ENCODE measurements around the gene VSIG4. TPM values are rescaled to one million over a fixed set of nuclear protein-coding genes. Genes with fewer than 3 reads are reported as not detected.
"Not testable (repeated sequence)": the region's sequence is repeated elsewhere in the genome, so short reads cannot be mapped to it uniquely, and the experiment has no call there.

VSIG4 gene
- total RNA-seq, 1 donor from 2014 or later, result not detected

- H3K27ac Mint-ChIP-seq, result no peak overlapping the region
- no peak for DNase-seq (ENCODE audit: low spot score)
- peaks cover 4% of the 10 kb centered on the region for H3K36me3 Mint-ChIP-seq (ENCODE audit: low read depth)
- no peaks in the 10 kb centered on the region for H3K27me3 Mint-ChIP-seq (ENCODE audit: insufficient read depth)
- no peaks in the 10 kb centered on the region for H3K4me1 Mint-ChIP-seq (ENCODE audit: low read depth)
- intact Hi-C loops (cut with micrococcal nuclease), result no loop called here
- H3K4me3 Mint-ChIP-seq, result no peak overlapping the region
- H3K9me3 Mint-ChIP-seq, result peaks cover 5% of the 10 kb centered on the region
Measured at GRCh38 chrX:65976161-65976560, 63.7 kb downstream of the VSIG4 start.

GRCh38 chrX:65975161-65975751, 64.6 kb downstream of the VSIG4 start:
- H3K9me3 Mint-ChIP-seq; intact Hi-C loops (cut with micrococcal nuclease); H3K27me3 Mint-ChIP-seq (ENCODE audit: insufficient read depth); H3K4me3 Mint-ChIP-seq; H3K4me1 Mint-ChIP-seq (ENCODE audit: low read depth); H3K36me3 Mint-ChIP-seq (ENCODE audit: low read depth); DNase-seq (ENCODE audit: low spot score); H3K27ac Mint-ChIP-seq: not testable (repeated sequence)

Other genes starting within 250 kb of the VSIG4 start
- gene HEPH, start 124.2 kb upstream of the VSIG4 start, total RNA-seq, result not detected in 2 replicates

Data from activated T-helper 1 cell treated with anti-CD3 and anti-CD28 coated beads, Interleukin-12 subunit alpha, Interleukin-12 subunit beta, Interleukin-2, Interleukin-4 antibody, amounts not matched to agents 30 ng/mL and 10 ng/mL and 1 ng/mL, durations not matched to agents 14 hours and 24 hours and 36 hours (primary cell).